T-cell (primary cell): Measurements from ENCODE around the gene MAPKAP1. TPM values are rescaled to one million over a fixed set of nuclear protein-coding genes. Genes with fewer than 3 reads are reported as not detected.

ENCODE experiments used
- ATAC-seq, 4 experiments: fragments of 200-7000 bp in 3 of 4; fragments of 150-1000 bp in 1 of 4; cut with Tn5 transposase; replicated peaks in 1 of 4; 1 replicate in 3 of 4; 2 replicates in 1 of 4; pipeline ENCODE4 v1.10.0; 2021; ENCODE audit warnings: moderate library complexity in 3 of 4, mild to moderate bottlenecking in 2 of 4, moderate number of reproducible peaks in 1 of 4
- CTCF ChIA-PET, 2 donors: fragments of 300-600 bp; sonication (Branson Sonifier 250); formaldehyde crosslinking; loops; one replicate each; lab custom pipeline; 2022; ENCODE audit warnings: antibody characterized with exemption in 2 of 2; lab: Charles Lee
- POLR2A ChIA-PET, 2 donors: fragments of 300-600 bp; sonication (Branson Sonifier 250); formaldehyde crosslinking; loops; one replicate each; lab custom pipeline; 2022; ENCODE audit warnings: antibody characterized with exemption in 2 of 2; lab: Charles Lee
- DNase-seq, 35 experiments: peaks; one replicate each; pipeline versions ENCODE4 v3.0.0 to v3.0.0-alpha.2; 2013 to 2023
- H3K27ac ChIP-seq: one replicate; pipeline ENCODE4 v1.5.1; 2013; ENCODE audit warnings: low read length
- H3K27me3 ChIP-seq, 2 experiments: replicated peaks in 1 of 2; 1 replicate in 1 of 2; 2 replicates in 1 of 2; pipeline versions ENCODE4 v1.6.1 to v1.7.0; 2013; ENCODE audit warnings: low read length in 1 of 2, mixed read lengths in 1 of 2; ENCODE audit not compliant: control insufficient read depth in 2 of 2, insufficient read depth in 2 of 2; ENCODE audit errors: extremely low read depth in 1 of 2
- H3K36me3 ChIP-seq, 2 donors: 1 replicate in 1 of 2; 2 replicates in 1 of 2; pipeline versions ENCODE4 v1.6.1 to v1.7.0; 2013; ENCODE audit warnings: low read length in 1 of 2; ENCODE audit not compliant: control insufficient read depth in 2 of 2, insufficient read depth in 1 of 2; ENCODE audit errors: extremely low read depth in 1 of 2
- H3K4me1 ChIP-seq, 2 experiments: 1 replicate in 1 of 2; 2 replicates in 1 of 2; pipeline versions ENCODE4 v1.6.1 to v1.7.0; 2013; ENCODE audit warnings: low read length in 2 of 2, mixed read lengths in 1 of 2; ENCODE audit not compliant: insufficient read depth in 2 of 2, control insufficient read depth in 1 of 2; ENCODE audit errors: extremely low read depth in 1 of 2
- H3K4me3 ChIP-seq, 2 donors: 1 replicate in 1 of 2; 2 replicates in 1 of 2; pipeline versions ENCODE4 v1.5.1 to v1.7.0; 2013; ENCODE audit warnings: mild to moderate bottlenecking in 2 of 2, low read length in 1 of 2, moderate library complexity in 1 of 2; ENCODE audit not compliant: control insufficient read depth in 1 of 2; ENCODE audit errors: extremely low read depth in 1 of 2
- H3K9me3 ChIP-seq: 2 replicates; pipeline ENCODE4 v1.7.0; 2013
- H3K27ac Mint-ChIP-seq, 2 donors: one replicate each; pipeline ENCODE4 v1.8.0; 2020 to 2021; ENCODE audit warnings: mild to moderate bottlenecking in 2 of 2, mixed read lengths in 2 of 2
- H3K27me3 Mint-ChIP-seq, 2 donors: one replicate each; pipeline ENCODE4 v1.8.0; 2021 to 2022; ENCODE audit warnings: mixed read lengths in 2 of 2
- H3K36me3 Mint-ChIP-seq: one replicate; pipeline ENCODE4 v1.8.0; 2021; ENCODE audit warnings: mixed read lengths
- H3K4me1 Mint-ChIP-seq, 3 donors: one replicate each; pipeline ENCODE4 v1.8.0; 2020 to 2022; ENCODE audit warnings: mixed read lengths in 3 of 3, mild to moderate bottlenecking in 1 of 3
- H3K4me3 Mint-ChIP-seq, 3 donors: one replicate each; pipeline ENCODE4 v1.8.0; 2020 to 2022; ENCODE audit warnings: mild to moderate bottlenecking in 3 of 3, mixed read lengths in 3 of 3, moderate library complexity in 3 of 3
- H3K9me3 Mint-ChIP-seq, 3 donors: one replicate each; pipeline ENCODE4 v1.8.0; 2020 to 2022; ENCODE audit warnings: mixed read lengths in 3 of 3
- WGBS: methylation state at CpG from one replicate; pipeline ENCODE4 v1.1.5; 2013; ENCODE audit warnings: missing lambda C conversion rate; ENCODE audit not compliant: insufficient coverage; 5-methylcytosine and 5-hydroxymethylcytosine counted together
- total RNA-seq, 35 experiments: library from RNA in 6 of 35; stranded (reverse) in 6 of 35; fragments of 120-200 nt in 1 of 35; gene quantifications; one replicate each; pipeline versions ENCODE4 v1.2.1 to v1.2.4 and lab custom pipeline; 2013 to 2026

The MAPKAP1 gene
- total RNA-seq, 5 donors from 2014 or later (not counting 1 experiment from before 2014, with no cell fraction given), result 50.2 to 60.3 (median 55.6) TPM

DNA sequence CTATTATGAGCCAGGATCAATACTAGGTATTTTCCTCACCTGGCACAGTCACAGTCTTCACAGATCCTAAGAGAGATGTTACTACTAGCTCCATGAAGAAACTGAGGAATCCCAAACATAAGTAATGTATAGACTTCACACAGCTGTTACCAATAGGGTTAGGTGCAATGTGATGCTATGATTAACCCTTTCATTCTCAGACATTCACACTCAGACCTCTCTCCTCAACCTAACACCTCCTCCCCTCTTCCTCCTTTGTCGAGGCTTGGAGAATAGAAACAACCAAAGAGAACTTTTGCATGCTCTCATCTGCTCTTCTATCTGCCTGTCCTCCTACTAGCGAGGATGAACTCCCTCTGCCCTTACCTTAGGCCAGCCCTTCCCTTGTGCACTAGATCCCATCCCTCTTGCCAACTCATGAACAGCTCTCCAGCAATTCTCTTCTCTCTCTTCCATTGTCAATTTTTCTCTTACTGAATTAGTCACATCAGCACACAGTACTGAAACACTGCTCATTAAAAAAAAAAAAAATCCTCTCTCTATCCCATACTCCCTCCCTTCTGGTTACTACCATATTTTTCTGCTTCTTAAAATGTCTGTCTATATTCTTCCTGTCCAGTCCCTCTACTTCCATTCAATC is 47.7 kb downstream of the MAPKAP1 start:
- Histone ChIP-seq H3K9me3 (no peaks in the 10 kb centered on the region), H3K27ac (no peak overlapping the region), H3K36me3 (peaks cover 0 to 7% of the 10 kb centered on the region in 2 donors), H3K4me1 (no peaks in the 10 kb centered on the region), H3K4me3 (no peak overlapping the region), H3K27me3 (no peaks in the 10 kb centered on the region)
- Mint-ChIP-seq H3K9me3 (no peaks in the 10 kb centered on the region), H3K4me1 (peaks cover 11 to 28% (median 16%) of the 10 kb centered on the region in 3 donors), H3K4me3 (no peak overlapping the region), H3K27me3 (no peaks in the 10 kb centered on the region), H3K27ac (no peak overlapping the region), H3K36me3 (peaks cover 32% of the 10 kb centered on the region)
- no peak for DNase-seq
- 62% methylated on average over 2 of the region's 2 CpGs for WGBS
- no peak for ATAC-seq
- ChIA-PET POLR2A (no interaction called here), CTCF (no interaction called here)

DNA sequence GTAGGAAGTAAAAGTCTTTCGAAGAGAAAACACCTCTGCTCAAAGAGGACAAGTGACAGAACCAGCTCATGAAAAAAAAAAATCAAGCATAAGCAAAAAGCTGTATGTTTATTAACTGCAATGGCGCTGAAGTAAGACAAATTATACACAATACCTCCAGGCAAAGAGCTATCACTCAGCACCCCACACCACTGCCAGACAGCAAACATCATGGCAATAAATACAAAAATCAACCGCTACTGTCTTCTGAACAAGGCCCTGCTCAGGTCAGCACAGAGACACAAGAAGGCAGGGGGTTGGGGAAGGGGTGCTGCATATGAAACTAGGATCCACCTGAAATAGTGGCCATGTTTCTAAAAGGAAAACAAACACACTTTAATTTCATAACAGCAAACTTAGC is 50.4 kb downstream of the MAPKAP1 start:
- Mint-ChIP-seq H3K27me3 (no peaks in the 10 kb centered on the region), H3K4me3 (no peak overlapping the region), H3K4me1 (peaks cover 11 to 28% (median 14%) of the 10 kb centered on the region in 3 donors), H3K9me3 (no peaks in the 10 kb centered on the region), H3K36me3 (peaks cover 33% of the 10 kb centered on the region), H3K27ac (no peak overlapping the region)
- ChIA-PET CTCF (interaction anchor here in 1 of 2 donors (0.9 kb wide), 1 partner anchor 10 kb away, joined by 3 read pairs; no protein-coding TSS in a partner anchor), POLR2A (no interaction called here)
- DNase-seq (no peak), ATAC-seq (no peak)
- peaks cover 0 to 7% of the 10 kb centered on the region in 2 donors for H3K36me3 ChIP-seq
- H3K9me3 ChIP-seq, result no peaks in the 10 kb centered on the region
- H3K27ac ChIP-seq, result no peak overlapping the region
- no peak overlapping the region for H3K4me3 ChIP-seq
- no peaks in the 10 kb centered on the region for H3K4me1 ChIP-seq
- H3K27me3 ChIP-seq, result no peaks in the 10 kb centered on the region
- WGBS, result no CpG with 5 or more reads among the region's 3 CpGs

DNA sequence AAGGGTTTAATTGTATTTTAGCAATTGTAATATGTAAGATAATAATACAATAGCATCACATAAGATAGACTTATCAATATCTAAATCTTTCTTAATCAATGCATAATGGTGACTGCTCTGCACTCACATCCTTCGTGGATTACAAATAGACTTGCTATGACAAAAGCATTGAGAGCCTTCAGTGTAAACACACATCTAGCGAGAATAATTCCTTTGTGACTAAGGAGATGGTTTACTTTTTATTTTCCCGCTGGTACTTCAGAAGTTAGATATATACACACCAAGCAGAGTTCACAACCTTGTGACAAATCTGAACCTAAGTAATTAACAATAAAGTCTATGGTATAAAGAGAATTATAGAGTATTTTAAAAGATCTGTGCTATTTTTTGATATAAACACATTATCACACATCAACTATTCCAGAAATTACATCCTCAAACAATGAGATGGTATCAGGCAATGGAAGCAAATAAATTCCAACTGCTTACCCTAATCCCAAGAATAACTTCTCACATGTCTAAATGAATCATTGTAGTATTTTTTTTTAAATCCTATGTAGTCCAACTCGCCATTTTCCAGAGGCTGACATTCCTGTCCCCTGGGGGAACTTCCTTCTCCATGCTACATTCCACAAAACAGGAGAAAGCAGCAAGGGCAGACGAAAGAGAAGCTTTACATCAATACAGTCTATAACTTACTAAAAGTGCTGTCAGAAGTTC is 51.2 kb downstream of the MAPKAP1 start:
- H3K27ac ChIP-seq, result no peak overlapping the region
- H3K9me3 ChIP-seq, result no peaks in the 10 kb centered on the region
- ATAC-seq, result no peak
- ChIA-PET CTCF (interaction anchor here in 1 of 2 donors (0.9 kb wide), 1 partner anchor 10 kb away, joined by 3 read pairs; no protein-coding TSS in a partner anchor), POLR2A (interaction anchor here in 1 of 2 donors (0.5 kb wide), 1 partner anchor 8 kb away, joined by 5 read pairs; no protein-coding TSS in a partner anchor)
- H3K36me3 ChIP-seq, result peaks cover 0 to 7% of the 10 kb centered on the region in 2 donors
- H3K36me3 Mint-ChIP-seq, result peaks cover 36% of the 10 kb centered on the region
- H3K4me3 ChIP-seq, result no peak overlapping the region
- DNase-seq, result no peak
- H3K27ac Mint-ChIP-seq, result no peak overlapping the region
- no peaks in the 10 kb centered on the region for H3K9me3 Mint-ChIP-seq
- H3K4me1 ChIP-seq, result no peaks in the 10 kb centered on the region
- H3K4me3 Mint-ChIP-seq, result no peak overlapping the region
- H3K27me3 Mint-ChIP-seq, result no peaks in the 10 kb centered on the region
- H3K27me3 ChIP-seq, result no peaks in the 10 kb centered on the region
- no CpG with 5 or more reads among the region's 5 CpGs for WGBS
- H3K4me1 Mint-ChIP-seq, result peaks cover 14 to 32% (median 16%) of the 10 kb centered on the region in 3 donors

DNA sequence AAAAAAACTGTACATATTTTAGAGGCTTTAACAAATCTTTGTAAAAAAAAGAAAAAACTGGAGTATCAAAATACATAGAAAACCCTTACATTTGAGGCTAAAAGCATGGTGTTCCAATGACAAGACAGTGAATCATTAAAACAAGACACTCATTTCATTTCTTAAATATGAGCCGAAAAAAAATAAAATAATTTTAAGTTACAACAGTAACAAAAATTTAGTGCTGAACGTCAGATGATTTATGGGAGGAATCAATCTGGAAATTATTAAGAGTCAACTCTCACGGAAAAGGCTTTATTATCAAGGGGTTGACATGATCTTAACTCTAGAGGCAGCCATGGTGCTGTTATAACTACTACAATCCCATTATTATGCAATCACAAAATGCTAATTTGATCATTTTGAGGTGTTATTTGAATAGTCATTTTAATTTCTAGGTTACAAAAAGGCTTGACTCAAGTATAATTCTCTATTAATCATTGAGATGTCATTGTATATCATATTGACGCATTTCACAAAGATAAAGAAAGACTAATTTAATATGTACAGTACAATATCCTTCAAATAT is 51.9 kb downstream of the MAPKAP1 start:
- CTCF ChIA-PET, result no interaction called here
- H3K27me3 Mint-ChIP-seq, result no peaks in the 10 kb centered on the region
- H3K36me3 Mint-ChIP-seq, result peaks cover 43% of the 10 kb centered on the region
- no peak overlapping the region for H3K4me3 Mint-ChIP-seq
- peaks cover 0 to 7% of the 10 kb centered on the region in 2 donors for H3K36me3 ChIP-seq
- DNase-seq (no peak), ATAC-seq (no peak)
- no peak overlapping the region for H3K27ac ChIP-seq
- no peaks in the 10 kb centered on the region for H3K9me3 ChIP-seq
- peaks cover 21 to 39% (median 23%) of the 10 kb centered on the region in 3 donors for H3K4me1 Mint-ChIP-seq
- no peaks in the 10 kb centered on the region for H3K9me3 Mint-ChIP-seq
- POLR2A ChIA-PET, result no interaction called here
- no peaks in the 10 kb centered on the region for H3K4me1 ChIP-seq
- no peak overlapping the region for H3K4me3 ChIP-seq
- H3K27ac Mint-ChIP-seq, result no peak overlapping the region
- H3K27me3 ChIP-seq, result no peaks in the 10 kb centered on the region
- no CpG with 5 or more reads among the region's 4 CpGs for WGBS

DNA sequence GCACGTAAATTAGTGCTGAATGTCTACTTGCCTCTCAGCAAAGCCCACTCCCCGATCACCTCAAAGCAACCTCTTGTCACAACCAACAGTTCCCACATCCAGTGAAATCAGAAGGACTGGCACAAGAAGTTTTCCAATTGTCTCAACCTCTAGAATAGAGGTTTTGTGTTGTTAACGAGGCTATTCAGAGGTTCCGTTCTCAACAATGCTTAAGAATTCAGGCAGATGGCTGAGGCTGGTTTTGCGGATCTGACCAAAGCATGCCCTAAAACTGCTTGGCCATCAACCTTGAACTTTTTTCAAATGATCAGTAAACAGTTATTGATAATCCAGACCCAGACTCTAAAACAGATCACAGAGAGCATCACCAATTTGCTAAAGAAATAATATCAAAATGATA is 52.9 kb downstream of the MAPKAP1 start:
- Histone ChIP-seq H3K4me3 (no peak overlapping the region), H3K27me3 (no peaks in the 10 kb centered on the region), H3K9me3 (no peaks in the 10 kb centered on the region), H3K36me3 (peaks cover 0 to 7% of the 10 kb centered on the region in 2 donors), H3K27ac (no peak overlapping the region), H3K4me1 (peaks cover 0 to 3% of the 10 kb centered on the region in 2 experiments)
- DNase-seq (no peak), ATAC-seq (no peak)
- Mint-ChIP-seq H3K27ac (no peak overlapping the region), H3K4me3 (no peak overlapping the region), H3K36me3 (peaks cover 49% of the 10 kb centered on the region), H3K9me3 (no peaks in the 10 kb centered on the region), H3K27me3 (no peaks in the 10 kb centered on the region), H3K4me1 (peaks cover 31 to 49% (median 33%) of the 10 kb centered on the region in 3 donors)
- 100% methylated on average over 1 of the region's 5 CpGs for WGBS
- POLR2A ChIA-PET, result interaction anchor here in 1 of 2 donors (0.6 kb wide), 1 partner anchor 672 kb away, joined by 7 read pairs; no protein-coding TSS in a partner anchor
- CTCF ChIA-PET, result interaction anchor here in 1 of 2 donors (0.6 kb wide), 1 partner anchor 270 kb away, joined by 3 read pairs; no protein-coding TSS in a partner anchor

DNA sequence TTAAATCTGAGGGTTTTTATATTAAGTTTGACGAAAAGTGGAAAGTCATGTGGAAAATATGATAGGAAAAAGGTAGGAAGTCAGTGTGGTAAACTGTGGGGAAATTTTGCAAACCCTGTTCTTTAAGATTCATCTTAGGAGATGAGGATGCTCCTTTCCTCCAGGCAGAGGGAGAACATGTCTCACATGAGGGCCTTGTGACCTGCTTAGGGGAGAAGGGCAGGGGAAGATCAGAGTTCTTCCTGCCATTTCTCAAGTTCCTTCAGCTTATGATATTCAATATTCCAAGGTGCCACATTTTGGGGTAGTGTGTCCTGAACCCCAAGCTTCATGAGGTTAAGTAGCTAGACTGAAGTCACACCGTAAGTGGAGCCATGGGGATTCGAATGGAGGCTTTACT is 53.7 kb downstream of the MAPKAP1 start:
- no peak overlapping the region for H3K4me3 Mint-ChIP-seq
- H3K4me1 Mint-ChIP-seq, result peaks cover 36 to 54% (median 37%) of the 10 kb centered on the region in 3 donors
- POLR2A ChIA-PET, result interaction anchor here in 1 of 2 donors (0.6 kb wide), 1 partner anchor 673 kb away, joined by 7 read pairs; no protein-coding TSS in a partner anchor
- 100% methylated on average over 2 of the region's 3 CpGs for WGBS
- ATAC-seq, result no peak
- no peak overlapping the region for H3K27ac ChIP-seq
- H3K27me3 Mint-ChIP-seq, result no peaks in the 10 kb centered on the region
- no peaks in the 10 kb centered on the region for H3K9me3 ChIP-seq
- H3K4me3 ChIP-seq, result no peak overlapping the region
- DNase-seq, result no peak
- H3K36me3 Mint-ChIP-seq, result peaks cover 49% of the 10 kb centered on the region
- CTCF ChIA-PET, result no interaction called here
- H3K9me3 Mint-ChIP-seq, result no peaks in the 10 kb centered on the region
- H3K27ac Mint-ChIP-seq, result no peak overlapping the region
- no peaks in the 10 kb centered on the region for H3K27me3 ChIP-seq
- peaks cover 0 to 3% of the 10 kb centered on the region in 2 experiments for H3K4me1 ChIP-seq
- H3K36me3 ChIP-seq, result peaks cover 0 to 7% of the 10 kb centered on the region in 2 donors
